MCF 10A (cell line): Measurements from ENCODE around the gene FAN1. TPM values are rescaled to one million over a fixed set of nuclear protein-coding genes. Genes with fewer than 3 reads are reported as not detected.

Source experiments
- BruUV-seq: library from RNA; stranded (reverse); fragments of 400-500 nt; replicated peaks from 2 replicates; lab custom pipeline; 2021; lab: Mats Ljungman, UMichigan
- CTCF ChIA-PET: fragments of 300-600 bp; sonication (Branson Sonifier 250); formaldehyde crosslinking; extraction: SDS; loops from one replicate; lab custom pipeline; 2021; ENCODE audit warnings: antibody characterized with exemption, inconsistent platforms; lab: Yijun Ruan, JAX
- POLR2A ChIA-PET: fragments of 300-600, 350-650 bp; sonication (Branson Sonifier 250); formaldehyde crosslinking; extraction: SDS; loops from one replicate; lab custom pipeline; 2020; ENCODE audit warnings: antibody characterized with exemption, inconsistent platforms; lab: Yijun Ruan, JAX
- DNase-seq: peaks from one replicate; pipeline ENCODE4 v3.0.0-alpha.2; 2018; ENCODE audit not compliant: unreplicated experiment
- H3K27ac Mint-ChIP-seq: one replicate; pipeline ENCODE4 v1.8.0; 2022; ENCODE audit warnings: mild to moderate bottlenecking, low read depth, mixed read lengths; ENCODE audit not compliant: unreplicated experiment
- H3K27me3 Mint-ChIP-seq: one replicate; pipeline ENCODE4 v1.8.0; 2022; ENCODE audit warnings: mixed read lengths; ENCODE audit not compliant: insufficient read depth, unreplicated experiment
- H3K36me3 Mint-ChIP-seq: one replicate; pipeline ENCODE4 v1.8.0; 2022; ENCODE audit warnings: mild to moderate bottlenecking, moderate library complexity, mixed read lengths; ENCODE audit not compliant: insufficient read depth, unreplicated experiment
- H3K4me1 Mint-ChIP-seq: one replicate; pipeline ENCODE4 v1.8.0; 2022; ENCODE audit warnings: mixed read lengths; ENCODE audit not compliant: insufficient read depth, unreplicated experiment
- H3K4me3 Mint-ChIP-seq: one replicate; pipeline ENCODE4 v1.8.0; 2022; ENCODE audit warnings: mild to moderate bottlenecking, moderate library complexity, mixed read lengths; ENCODE audit not compliant: unreplicated experiment
- H3K9me3 Mint-ChIP-seq: one replicate; pipeline ENCODE4 v1.8.0; 2022; ENCODE audit warnings: mixed read lengths; ENCODE audit not compliant: unreplicated experiment
- CTCF ChIP-seq: fragments of 200-600 bp; IDR thresholded peaks from one replicate; pipeline ENCODE4 v1.8.0; 2022; ENCODE audit warnings: antibody characterized with exemption, mild to moderate bottlenecking; ENCODE audit not compliant: unreplicated experiment
- intact Hi-C: fragments of 100-400 bp; cut with micrococcal nuclease; formaldehyde crosslinking; loops from 2 replicates; pipeline ENCODE4 v1.14.1; 2022
- total RNA-seq: library from RNA; stranded (reverse); gene quantifications from 2 replicates; pipeline ENCODE4 v1.2.3, GENCODE V29; 2022

FAN1 gene
- total RNA-seq, 1 experiment from 2014 or later: 22.4 TPM

DNA sequence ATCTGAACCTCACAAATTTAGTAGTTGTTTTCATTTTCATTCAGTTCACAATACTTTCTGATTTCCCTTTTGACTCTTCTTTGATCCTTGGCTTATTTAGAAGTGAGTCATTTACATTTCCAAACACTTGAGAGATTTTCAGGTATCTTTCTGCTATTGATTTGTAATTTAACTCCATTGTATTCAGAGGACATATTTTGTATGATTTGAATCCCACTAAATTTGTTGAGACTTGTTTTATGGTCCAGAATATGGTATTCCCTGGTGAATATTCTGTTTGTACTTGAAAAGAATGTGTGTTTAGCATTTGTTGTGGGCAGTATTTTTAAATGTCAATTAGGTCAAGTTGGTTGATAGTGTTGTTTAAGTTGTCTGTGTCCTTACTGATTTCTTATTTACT, 29.6 kb downstream of the FAN1 start:
- POLR2A ChIA-PET: interaction anchor here (0.8 kb wide), 1 partner anchor 27 kb away, joined by 3 read pairs; no protein-coding TSS in a partner anchor
- Mint-ChIP-seq H3K36me3 (peaks cover 80% of the 10 kb centered on the region), H3K4me3 (no peak overlapping the region), H3K27me3 (no peaks in the 10 kb centered on the region), H3K27ac (peak overlapping the region; percentile 18), H3K9me3 (no peaks in the 10 kb centered on the region), H3K4me1 (peaks cover 6% of the 10 kb centered on the region)
- CTCF ChIA-PET: interaction anchor here (1.2 kb wide), 1 partner anchor 196 kb away, joined by 3 read pairs; no protein-coding TSS in a partner anchor
- no TSS peak for BruUV-seq
- intact Hi-C loops: no loop called here
- DNase-seq: no peak
- TF ChIP-seq CTCF: no peak

- no peak overlapping the region for H3K4me3 Mint-ChIP-seq
- TF ChIP-seq CTCF: no peak
- POLR2A ChIA-PET: no interaction called here
- no peak for DNase-seq
- intact Hi-C loops: no loop called here
- CTCF ChIA-PET: interaction anchor here (0.5 to 0.8 kb wide), 3 partner anchors 46 to 364 kb away, joined by 3 read pairs; no protein-coding TSS in a partner anchor
- H3K36me3 Mint-ChIP-seq: peaks cover 95% of the 10 kb centered on the region
- no peaks in the 10 kb centered on the region for H3K9me3 Mint-ChIP-seq
- H3K27me3 Mint-ChIP-seq: no peaks in the 10 kb centered on the region
- no peaks in the 10 kb centered on the region for H3K4me1 Mint-ChIP-seq
- no TSS peak for BruUV-seq
- no peak overlapping the region for H3K27ac Mint-ChIP-seq
These were observed 35.4 kb downstream of the FAN1 start for GRCh38 chr15:30939161-30939560.

DNA sequence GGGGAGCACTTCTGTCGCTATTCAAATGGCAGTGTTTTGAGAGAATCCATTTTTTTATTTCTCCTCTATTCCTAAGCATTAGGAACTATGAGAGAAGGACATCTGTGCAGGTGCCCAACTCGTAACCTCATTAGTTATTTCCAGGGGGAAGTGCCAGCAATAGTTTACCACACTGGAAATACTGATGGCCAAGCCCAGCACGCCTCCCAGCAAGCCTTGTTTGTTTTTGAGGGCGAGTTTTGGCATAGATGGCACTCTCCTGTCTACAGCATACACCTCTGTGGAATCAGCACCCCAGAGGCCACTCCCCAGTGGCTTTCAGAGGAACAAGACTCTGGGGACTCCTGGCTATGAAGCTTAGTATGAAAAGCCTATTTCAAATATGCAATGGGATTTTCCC, 36.6 kb downstream of the FAN1 start:
- Mint-ChIP-seq H3K4me1 (no peaks in the 10 kb centered on the region), H3K27me3 (no peaks in the 10 kb centered on the region), H3K9me3 (no peaks in the 10 kb centered on the region), H3K27ac (no peak overlapping the region), H3K36me3 (peaks cover 94% of the 10 kb centered on the region), H3K4me3 (no peak overlapping the region)
- no peak for DNase-seq
- CTCF ChIA-PET: interaction anchor here (0.6 kb wide), 2 partner anchors 77 to 426 kb away, joined by 3 read pairs; no protein-coding TSS in a partner anchor
- POLR2A ChIA-PET: interaction anchor here (2.0 kb wide), 1 partner anchor 189 kb away, joined by 5 read pairs; no protein-coding TSS in a partner anchor
- intact Hi-C loops: no loop called here
- no TSS peak for BruUV-seq
- no peak for TF ChIP-seq CTCF

DNA sequence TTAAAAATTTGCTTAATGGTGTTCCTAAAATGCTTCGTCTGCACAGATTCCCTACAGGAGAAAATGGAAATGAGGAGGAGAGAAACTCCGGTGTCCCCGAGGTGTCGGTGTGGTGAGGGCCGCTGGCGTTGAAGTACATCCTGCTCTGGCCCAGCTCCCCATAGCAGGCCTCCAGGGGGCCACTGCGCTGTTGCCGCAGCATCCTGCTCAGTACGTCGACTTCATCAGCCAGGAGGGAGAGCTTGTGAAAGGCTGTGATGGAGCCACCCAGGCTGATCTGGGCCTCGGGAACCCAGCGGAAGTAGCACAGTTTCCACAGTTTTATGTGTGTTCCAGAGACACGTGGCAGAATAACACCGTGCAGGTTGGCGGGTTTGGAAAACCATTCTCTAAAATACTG, 37.8 kb downstream of the FAN1 start:
- Mint-ChIP-seq H3K4me3 (no peak overlapping the region), H3K4me1 (no peaks in the 10 kb centered on the region), H3K36me3 (peaks cover 94% of the 10 kb centered on the region), H3K27ac (no peak overlapping the region), H3K9me3 (no peaks in the 10 kb centered on the region), H3K27me3 (no peaks in the 10 kb centered on the region)
- no TSS peak for BruUV-seq
- ChIA-PET POLR2A (interaction anchor here (0.8 to 2.0 kb wide), 2 partner anchors 49 to 188 kb away, joined by 4 to 5 read pairs; no protein-coding TSS in a partner anchor), CTCF (interaction anchor here (1.1 kb wide), 1 partner anchor 158 kb away, joined by 4 read pairs; no protein-coding TSS in a partner anchor)
- intact Hi-C loops: no loop called here
- TF ChIP-seq CTCF: no peak
- no peak for DNase-seq
